ACHN (cell line): ENCODE results near the gene SLC26A11.

Source experiments
- DNase-seq: peaks from one replicate; pipeline ENCODE4 v3.0.0-alpha.2; 2015
- in situ Hi-C: cut with HindIII; loops from 2 replicates; pipeline ENCODE4 v1.10.0; 2017; ENCODE audit warnings: low sequenced_read_pairs, low pct_ligation_motif_present, low pct_unique_long_range_greater_than_20kb

The SLC26A11 gene

DNA sequence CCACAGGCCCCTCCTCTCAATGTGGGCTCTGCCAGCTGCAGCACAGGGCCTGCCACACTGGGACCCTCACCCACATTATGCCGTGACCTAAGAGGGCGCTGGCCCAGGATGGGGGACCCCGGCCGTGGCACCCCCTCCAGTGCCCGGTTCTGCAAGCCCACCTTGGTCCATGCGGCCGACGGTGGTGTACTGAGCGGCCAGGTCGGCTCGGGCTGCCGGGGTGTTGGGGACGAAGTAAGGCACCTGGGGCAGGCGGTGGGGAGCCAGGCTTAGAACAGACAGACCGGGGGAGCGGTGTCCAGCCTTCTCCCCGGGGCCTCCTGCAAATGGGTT, 6.6 kb upstream of the SLC26A11 start:
- no peak for DNase-seq
- in situ Hi-C loops: no loop called here

DNA sequence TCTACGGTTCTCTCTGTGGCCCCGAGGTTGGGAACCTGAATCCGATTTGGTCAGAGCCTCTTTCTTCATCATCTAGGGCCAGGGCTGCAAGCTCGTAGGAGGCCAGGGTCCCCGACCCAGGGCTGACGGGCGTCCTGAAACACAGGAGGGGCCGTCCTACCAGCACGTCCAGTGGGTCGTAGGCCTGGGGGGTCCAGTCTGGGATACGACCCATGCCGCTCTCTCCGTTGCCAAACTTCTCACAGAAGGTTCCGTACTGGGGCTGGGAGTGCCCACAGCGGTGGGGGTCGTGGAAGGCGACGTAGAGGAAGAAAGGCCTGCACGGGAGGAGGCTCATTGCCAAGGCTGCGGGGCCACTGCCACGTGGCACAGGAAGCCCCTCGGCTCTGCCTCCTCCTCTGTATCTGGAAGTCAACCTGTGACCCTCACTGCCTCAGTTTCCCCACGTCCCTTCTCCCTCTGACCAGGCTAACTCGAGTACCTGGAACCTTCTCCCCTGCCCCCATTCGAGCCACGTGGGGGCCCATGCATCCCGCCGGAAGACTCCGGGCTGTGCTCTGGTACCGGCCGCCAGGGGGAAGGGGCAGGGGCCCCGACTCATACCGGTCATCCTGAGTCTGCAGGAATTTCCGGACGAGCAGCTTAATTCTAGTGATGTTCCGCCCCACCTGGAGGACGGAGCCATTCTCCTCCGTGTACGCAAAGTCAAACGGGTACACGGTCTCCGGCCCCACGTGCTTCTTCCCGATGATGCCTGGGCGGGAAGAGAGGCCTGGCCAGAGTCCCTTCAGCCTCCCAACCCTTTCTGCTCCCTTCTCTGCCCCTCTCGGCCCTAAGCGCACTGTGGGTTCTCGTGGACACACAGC, 6.0 kb upstream of the SLC26A11 start:
- in situ Hi-C loops: no loop called here
- DNase-seq: no peak

DNA sequence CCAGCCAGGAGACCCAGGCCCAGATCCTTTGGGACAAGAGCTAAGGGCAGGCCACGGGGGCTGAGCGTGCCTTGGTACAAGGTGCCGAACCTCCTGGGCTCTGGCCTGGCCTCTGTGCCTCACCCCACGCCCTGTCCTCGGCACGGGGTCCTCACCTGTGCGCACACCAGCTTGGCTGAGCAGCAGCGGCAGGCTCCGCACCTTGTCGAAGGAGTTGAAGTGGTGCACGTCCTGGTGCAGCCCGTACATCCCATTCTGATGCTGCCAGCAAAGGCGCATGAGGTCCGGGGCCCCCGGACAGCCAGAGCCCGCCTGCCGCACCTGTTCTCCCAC, 5.4 kb upstream of the SLC26A11 start:
- DNase-seq: no peak
- in situ Hi-C loops: no loop called here

DNA sequence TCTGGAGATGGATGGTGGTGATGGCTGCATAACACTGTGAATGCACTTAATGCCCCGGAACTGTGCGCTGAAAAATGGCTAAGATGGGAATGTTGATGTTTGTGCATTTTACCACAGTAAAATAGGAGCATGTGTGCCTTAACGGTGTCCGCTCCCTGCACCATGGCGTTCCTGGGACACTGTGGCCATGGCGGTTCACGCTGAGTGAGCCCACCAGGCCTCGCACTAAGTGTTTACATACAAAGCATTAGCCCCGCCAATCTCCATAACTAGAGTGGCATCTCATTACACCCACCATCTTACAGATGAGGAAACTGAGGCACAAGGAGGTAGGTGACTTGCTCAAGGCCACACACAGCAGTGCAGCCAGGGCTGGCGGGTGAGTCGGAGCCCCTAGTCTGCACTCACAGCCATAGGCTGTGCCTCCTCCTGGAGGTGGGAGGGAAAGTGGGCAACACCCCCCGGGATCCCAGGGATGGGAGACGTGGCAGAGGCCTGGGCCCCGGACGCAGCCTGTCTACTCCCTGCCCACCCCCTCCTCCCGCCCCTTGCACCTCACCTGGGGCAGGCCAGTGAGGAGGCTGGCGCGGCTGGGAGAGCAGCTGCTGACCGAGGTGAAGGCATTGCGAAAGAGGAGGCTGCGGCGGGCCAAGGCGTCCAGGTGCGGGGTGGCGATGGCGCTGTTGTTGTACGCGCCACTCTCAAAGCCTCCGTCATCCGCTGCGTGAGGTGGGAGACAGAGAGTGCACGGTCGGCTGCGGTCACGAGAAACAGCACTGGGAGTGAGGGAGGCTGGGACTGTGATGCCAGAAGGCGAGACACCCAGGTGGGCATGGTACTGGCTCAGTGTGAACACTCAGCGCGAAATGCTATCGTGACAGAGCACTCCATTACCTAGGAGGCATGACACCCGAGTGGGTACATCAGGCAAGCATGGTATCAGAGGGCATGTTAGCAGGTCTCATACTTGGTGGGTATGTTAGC, 3.5 kb upstream of the SLC26A11 start:
- in situ Hi-C loops: no loop called here
- DNase-seq: no peak

DNA sequence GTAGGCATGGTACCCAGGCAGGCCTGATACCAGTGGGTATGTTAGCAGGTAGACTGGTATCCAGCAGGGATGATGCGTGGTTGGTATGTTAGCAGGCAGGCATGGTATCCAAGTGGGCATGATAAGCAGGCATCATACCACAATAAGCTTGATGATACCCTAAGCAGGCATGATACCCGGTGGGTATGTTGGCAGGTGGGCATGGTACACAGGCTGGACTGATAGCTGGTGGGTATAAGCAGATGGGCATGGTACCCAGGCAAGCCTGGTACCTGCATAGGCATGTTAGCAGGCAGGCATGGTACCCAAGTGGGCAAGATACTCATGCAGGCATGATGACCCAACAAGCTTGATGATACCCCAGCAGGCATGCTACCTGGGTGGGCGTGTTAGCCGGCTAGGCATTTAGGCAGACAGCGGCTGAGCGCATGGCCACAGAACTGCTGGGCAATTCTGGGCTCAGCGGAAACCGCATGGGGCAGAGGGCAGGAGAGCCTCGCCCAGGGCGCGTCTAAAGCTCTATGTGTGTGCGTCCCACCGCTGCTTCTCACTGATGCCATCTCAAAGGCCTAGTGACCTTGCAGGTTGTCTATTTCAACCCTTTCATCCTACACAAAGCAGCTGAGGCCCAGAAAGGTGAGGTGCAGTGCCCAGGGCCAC, 2.4 kb upstream of the SLC26A11 start:
- DNase-seq: no peak
- in situ Hi-C loops: no loop called here

DNA sequence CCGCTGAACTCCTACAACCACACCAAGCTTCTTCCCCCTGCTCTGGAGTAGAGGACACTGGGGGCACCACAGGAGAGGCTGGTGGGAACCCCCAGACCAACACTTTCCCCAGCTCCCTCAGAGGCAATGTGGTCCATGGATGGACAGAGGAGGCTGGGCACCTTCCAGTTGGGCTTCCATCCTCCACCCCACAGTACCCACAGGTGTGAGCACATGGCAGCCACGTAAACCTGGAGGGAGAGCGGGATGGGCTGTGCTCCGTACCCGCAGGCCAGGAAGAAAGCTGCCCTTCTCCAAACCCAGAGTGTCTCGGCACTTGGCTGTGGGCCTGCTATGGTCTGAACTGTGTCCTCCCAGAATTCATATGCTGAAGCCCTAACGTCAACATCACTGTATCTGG, 1.8 kb upstream of the SLC26A11 start:
- in situ Hi-C loops: no loop called here
- no peak for DNase-seq

DNA sequence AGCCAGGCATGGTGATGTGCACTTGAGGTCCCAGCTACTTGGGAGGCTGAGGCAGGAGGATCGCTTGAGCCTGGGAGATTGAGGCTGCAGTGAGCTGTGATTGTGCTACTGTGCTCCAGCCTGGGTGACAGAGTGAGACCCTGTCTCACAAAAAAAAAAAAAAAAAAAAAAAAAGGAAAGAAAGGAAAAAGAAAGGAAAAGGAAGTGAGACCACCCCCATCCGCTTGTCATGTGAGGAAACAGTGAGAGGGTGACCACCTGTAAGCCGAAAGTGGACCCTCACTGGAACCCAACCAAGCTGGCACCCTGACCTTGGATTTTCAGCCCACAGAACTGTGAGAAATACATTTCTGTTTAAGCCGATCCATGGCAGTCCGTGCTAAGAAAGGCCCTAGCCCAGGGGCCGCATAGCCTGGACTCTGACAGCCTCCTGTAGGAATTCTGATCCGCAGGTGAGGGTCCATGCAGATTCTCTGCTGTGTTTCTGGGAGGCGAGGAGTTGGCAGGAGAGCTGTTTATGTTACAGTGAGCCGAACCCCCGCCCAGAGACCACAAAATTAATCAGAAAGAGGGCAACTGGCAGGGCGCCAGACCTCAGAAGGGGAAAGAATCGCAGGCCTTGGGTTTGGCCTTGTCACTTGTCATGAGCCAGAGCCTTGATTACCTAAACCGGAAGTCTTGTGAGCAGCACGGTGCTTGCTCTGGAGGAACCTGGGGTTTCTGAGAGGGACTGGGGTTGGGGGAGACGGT, 1.0 kb upstream of the SLC26A11 start:
- in situ Hi-C loops: no loop called here
- DNase-seq: peak; percentile 85

DNA sequence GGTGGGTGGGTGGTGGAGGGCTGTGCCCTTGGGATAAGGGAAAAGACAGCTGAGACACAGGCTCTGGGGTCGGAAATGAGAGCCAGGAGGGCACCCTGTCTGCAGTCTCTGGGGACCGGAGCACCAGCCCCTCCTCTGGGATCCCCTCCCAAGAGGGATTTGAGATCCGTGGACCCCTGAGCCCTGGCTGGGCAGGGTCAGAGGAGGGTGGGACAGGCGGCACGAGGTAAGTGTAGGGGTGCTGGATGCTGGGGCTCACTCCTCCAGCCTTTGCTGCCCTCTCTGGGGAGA, 519 bp upstream of the SLC26A11 start:
- DNase-seq: peak; percentile 10
- in situ Hi-C loops: no loop called here

DNA sequence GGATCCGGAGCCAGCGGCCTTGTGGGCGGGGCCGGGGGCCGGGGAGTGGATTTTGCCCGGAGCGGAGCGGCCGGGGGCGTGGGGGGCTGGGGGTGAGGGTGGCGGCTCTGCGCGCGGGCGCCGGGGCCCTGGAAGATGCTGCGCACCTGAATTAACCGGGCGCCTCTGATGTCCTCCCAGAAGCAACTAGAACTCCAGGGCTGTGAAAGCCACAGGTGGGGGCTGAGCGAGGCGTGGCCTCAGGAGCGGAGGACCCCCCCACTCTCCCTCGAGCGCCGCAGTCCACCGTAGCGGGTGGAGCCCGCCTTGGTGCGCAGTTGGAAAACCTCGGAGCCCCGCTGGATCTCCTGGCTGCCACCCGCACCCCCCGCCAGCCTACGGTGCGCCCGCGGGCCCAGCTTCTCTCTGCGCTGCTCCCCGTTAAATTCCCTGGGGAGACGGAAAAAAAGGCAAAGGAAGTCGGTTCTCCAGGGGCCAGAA, 549 bp downstream of the SLC26A11 start:
- in situ Hi-C loops: no loop called here
- DNase-seq: peak; percentile 16

DNA sequence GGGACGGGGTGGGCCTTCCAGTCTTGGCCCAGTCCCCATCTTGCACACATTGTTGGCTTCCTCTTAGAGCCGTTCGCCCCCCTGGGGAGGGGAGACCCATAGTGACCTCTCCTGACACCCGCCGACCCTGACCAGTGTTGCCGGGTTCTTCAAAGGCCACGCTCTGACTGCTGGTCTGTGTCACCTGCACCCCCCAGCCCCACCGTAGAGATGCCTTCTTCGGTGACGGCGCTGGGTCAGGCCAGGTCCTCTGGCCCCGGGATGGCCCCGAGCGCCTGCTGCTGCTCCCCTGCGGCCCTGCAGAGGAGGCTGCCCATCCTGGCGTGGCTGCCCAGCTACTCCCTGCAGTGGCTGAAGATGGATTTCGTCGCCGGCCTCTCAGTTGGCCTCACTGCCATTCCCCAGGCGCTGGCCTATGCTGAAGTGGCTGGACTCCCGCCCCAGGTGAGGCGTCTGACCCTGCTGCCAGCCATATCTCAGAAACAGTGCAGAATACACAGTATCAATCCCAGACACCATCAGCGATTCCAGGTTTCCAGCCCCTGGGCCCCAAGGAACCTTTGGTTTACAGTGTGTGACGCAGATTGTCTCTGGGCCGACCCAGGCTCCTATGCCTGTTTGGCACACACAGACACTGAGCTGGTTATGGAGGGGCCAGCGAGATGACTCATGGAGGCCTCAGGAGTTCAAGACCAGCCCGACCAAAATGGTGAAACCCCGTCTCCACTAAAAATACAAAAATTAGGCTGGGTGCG, 1.3 kb downstream of the SLC26A11 start:
- DNase-seq: no peak
- in situ Hi-C loops: no loop called here

DNA sequence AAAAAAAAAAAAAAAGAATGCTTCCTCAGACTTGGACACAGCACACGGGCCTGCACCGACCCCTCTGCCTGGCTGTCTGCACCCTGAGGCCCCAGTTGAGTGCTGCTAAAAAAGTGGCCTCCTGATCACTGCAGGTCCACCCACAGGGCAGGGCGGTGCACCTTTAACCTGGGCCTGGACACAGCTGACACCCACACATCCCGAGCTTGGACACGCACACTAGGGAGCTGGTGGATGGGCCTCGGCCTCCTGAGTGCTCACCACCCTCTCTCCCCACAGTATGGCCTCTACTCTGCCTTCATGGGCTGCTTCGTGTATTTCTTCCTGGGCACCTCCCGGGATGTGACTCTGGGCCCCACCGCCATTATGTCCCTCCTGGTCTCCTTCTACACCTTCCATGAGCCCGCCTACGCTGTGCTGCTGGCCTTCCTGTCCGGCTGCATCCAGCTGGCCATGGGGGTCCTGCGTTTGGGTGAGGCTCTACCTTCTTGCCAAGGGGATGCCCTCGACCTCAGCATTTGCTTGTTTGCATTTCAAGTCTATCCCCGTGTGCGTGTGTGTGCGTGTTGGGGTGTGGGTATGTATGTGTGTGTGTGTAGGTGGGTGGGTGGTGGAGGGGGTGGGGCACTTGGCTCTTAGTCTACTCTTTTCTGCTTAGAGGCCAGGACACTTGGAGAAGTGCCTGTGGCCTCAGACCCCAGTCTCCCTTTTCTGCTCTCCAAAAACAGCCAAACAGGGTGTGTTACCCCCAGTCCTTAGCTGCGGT, 2.3 kb downstream of the SLC26A11 start:
- in situ Hi-C loops: no loop called here
- DNase-seq: no peak

DNA sequence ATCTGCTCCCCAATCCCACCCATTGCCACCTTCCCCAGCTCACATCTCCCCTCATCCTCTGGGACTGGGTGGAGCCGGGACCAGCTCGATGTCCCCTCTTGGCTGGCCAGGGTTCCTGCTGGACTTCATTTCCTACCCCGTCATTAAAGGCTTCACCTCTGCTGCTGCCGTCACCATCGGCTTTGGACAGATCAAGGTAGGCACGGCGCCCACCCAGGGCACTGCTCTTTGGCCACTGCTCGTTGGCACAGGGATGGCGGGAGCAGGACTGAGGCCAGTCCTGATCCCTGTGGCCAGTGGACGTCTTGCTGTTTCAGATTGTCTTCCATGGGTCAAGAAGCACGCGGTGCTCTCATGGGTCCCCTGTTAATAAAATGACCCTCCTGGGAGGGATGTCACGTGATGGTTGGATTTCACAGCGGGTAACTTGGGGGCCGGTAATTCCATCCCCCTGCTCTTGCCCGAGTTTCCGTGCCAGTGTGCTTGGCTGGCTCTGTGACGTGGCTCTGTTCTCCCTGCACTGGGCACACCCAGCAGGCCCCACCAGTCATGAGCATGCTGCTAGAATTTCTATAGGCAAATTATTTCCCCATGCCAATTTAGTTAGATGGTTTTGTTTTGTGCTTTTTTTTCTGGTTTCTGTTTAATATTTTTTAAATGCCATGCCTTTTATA, 3.1 kb downstream of the SLC26A11 start:
- in situ Hi-C loops: no loop called here
- DNase-seq: no peak

DNA sequence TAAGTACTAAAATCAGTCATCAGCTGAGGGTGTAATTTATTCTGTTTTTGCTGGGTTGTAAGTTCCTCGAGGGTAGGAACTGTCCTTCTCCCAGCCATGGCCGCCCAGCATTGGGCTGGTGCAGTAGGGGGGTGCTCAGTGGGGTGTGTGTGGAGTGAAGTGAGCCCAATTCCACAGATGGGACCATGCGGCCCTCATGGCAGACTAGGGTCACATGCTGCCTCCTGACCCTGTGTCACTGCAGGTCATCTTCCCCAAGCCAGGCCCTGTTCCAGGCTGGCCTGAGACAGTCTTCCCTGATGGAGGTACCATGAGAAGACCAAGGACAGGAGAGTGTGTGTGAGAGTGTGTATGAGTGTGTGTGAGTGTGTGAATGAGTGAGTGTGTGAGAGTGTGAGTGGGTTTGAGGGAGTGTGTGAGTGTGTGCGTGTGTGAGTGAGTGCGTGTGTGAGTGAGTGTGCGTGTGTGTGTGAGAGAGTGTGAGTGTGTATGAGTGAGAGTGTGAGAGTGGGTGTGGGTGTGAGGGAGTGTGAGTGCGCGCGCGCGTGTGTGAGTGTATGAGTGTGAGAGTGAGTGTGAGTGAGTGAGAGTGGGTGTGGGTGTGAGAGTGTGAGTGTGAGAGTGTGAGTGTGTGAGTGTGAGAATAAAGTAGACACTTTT, 3.7 kb downstream of the SLC26A11 start:
- DNase-seq: no peak
- in situ Hi-C loops: no loop called here

DNA sequence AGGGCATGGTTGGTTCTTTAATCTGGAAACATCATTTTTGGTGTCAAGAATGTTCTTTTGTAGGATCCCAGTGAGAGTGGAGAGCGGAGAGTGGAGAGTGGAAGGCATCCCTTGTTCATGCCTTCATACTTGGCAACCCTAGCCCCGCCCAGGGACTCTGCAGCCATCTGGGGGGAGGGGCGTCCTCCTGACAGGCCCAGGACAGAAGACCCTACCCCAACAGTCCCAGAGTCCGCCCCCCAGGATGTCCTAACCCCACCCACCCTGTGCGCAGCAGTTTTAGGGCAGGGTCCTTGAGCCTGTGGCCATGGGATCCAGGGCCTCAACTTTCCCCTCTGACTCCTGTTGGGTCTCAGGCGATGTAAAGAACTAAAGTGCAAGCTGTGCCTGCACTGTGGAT, 4.5 kb downstream of the SLC26A11 start:
- in situ Hi-C loops: no loop called here
- no peak for DNase-seq

DNA sequence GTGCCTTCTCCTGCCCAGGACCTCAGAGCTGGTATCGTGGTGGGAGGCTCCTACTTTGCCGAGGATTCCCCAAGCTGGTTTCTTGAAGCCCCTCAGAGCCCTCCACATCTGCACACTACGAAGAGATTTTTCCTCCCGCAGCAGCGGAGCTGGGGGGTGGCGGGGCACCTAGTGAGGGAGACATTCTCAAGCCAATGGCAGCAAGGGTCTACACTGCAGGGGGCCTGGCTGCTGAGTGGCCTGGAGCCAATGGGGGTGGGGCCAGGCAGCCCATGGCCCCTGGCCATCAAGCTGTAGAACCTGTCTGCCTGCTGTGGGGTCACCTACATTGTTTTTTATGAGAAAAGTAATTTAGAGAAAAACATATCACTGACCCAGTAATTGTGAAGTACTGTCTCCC, 5.0 kb downstream of the SLC26A11 start:
- in situ Hi-C loops: no loop called here

DNA sequence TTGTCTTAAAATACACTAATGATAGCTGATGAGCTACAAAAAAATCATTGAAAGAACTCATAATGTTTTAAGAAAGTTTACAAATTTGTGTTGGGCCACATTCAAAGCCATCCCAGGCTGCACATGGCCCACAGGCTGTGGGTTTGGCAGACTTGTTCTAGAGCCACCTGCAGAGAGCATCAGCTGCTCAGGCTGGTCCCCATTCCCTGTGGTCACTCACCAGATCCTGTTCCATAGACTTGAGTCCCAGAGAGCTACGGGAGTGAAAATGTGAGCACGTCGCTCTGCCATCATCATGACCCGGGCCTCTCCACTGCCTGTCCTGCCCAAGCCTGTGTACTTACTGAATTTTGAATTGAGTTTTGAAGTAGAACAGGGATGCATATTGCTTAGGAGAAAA, 6.9 kb downstream of the SLC26A11 start:
- in situ Hi-C loops: no loop called here
- no peak for DNase-seq

More for the DNA sequence above, 5.0 kb downstream of the SLC26A11 start:
- DNase-seq: no peak
